IPS-20b (cell line): ENCODE results near the gene PACRG.

Source experiments
- H3K27ac ChIP-seq: one replicate; pipeline ENCODE4 v1.5.1; 2013; ENCODE audit warnings: low read length
- H3K27me3 ChIP-seq: 2 replicates; pipeline ENCODE4 v1.6.1; 2013; ENCODE audit warnings: mild to moderate bottlenecking, low read length, inconsistent platforms; ENCODE audit not compliant: insufficient read depth
- H3K36me3 ChIP-seq: 2 replicates; pipeline ENCODE4 v1.6.1; 2013; ENCODE audit warnings: low read depth, mild to moderate bottlenecking, inconsistent platforms, low read length, moderate library complexity; ENCODE audit not compliant: insufficient read depth
- H3K4me1 ChIP-seq: 2 replicates; pipeline ENCODE4 v1.6.1; 2013; ENCODE audit warnings: mild to moderate bottlenecking, control low read depth, inconsistent platforms, low read length, moderate library complexity; ENCODE audit not compliant: insufficient read depth
- H3K4me3 ChIP-seq: 2 replicates; pipeline ENCODE4 v1.5.1; 2013; ENCODE audit warnings: mild to moderate bottlenecking, low read length, inconsistent platforms
- H3K9ac ChIP-seq: 2 replicates; pipeline ENCODE4 v1.6.1; 2013; ENCODE audit warnings: low read depth, mild to moderate bottlenecking, inconsistent platforms, low read length, moderate library complexity
- H3K9me3 ChIP-seq: 2 replicates; pipeline ENCODE4 v1.6.1; 2013; ENCODE audit warnings: mild to moderate bottlenecking, low read depth, low read length, inconsistent platforms; ENCODE audit not compliant: insufficient read depth

Gene PACRG

DNA sequence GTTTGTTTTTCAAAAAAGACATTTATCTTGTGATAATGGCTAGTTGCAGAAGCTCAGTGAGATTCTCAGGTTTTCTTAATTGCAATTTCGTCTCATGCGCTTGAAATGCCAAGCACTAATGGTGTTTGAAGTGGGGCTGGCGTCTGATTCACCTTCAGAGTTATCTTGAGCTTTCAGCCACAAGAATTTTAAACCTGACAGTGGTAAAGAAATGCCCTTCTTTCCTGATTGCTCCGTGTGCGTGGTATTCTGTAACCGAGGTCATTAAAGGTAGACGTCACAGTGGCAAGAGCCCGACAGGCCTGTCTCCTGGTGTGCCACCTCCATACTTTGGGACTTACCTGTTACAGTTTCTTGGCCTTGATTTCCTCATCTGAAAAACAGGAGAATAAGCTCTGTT lies 560.3 kb downstream of the PACRG start:
- H3K36me3 ChIP-seq, result no peaks in the 10 kb centered on the region
- peaks cover 2% of the 10 kb centered on the region; the same call in 1 of the 2 replicates for H3K4me1 ChIP-seq
- H3K27me3 ChIP-seq, result no peaks in the 10 kb centered on the region
- H3K9me3 ChIP-seq, result no peaks in the 10 kb centered on the region
- no peak overlapping the region for H3K4me3 ChIP-seq
- no peak overlapping the region for H3K27ac ChIP-seq
- H3K9ac ChIP-seq, result no peak overlapping the region

DNA sequence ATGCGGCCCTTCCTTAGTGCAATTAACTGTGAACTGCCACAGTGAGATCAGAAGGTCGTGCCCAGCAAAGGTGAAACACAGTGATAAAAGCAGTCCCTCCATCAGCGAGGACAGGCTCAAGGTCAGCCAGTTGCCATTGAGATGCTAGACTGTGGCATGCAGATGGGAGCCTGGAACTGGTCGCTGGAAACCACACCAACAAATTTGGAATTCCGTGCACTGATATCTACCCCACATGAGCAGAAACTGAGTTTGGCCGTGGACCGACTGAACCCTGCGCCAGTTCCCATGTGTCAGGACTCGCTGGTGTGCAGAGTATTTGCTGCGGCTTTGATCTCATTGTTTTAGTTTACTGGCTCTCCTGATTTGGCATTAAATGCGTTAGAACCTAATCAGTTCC lies 561.1 kb downstream of the PACRG start:
- H3K36me3 ChIP-seq, result no peaks in the 10 kb centered on the region

DNA sequence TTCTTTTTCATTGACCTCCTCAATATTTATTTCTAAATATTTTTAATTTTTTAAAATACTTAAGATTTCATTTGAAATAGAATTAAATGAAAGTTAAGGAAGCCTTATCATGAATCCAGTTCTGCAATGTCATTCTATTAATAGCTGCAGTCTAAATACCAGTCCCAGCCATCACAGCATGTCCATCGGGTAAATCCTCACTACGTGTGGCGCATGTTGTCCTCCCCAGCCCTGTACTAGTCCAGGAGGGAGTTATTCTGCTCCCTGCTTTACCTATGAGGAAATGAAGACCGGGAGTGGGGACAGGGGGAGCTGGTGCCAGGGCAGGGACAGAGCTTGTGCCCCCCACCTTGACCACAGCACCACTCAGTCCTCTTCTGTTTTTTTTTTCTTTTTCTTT lies 561.7 kb downstream of the PACRG start:
- no peak overlapping the region for H3K4me3 ChIP-seq
- no peak overlapping the region for H3K9ac ChIP-seq
- no peaks in the 10 kb centered on the region for H3K27me3 ChIP-seq
- no peaks in the 10 kb centered on the region for H3K9me3 ChIP-seq
- H3K27ac ChIP-seq, result no peak overlapping the region
- H3K36me3 ChIP-seq, result no peaks in the 10 kb centered on the region
- peaks cover 2% of the 10 kb centered on the region; the same call in 1 of the 2 replicates for H3K4me1 ChIP-seq

More for the DNA sequence above, 561.1 kb downstream of the PACRG start:
- no peak overlapping the region for H3K4me3 ChIP-seq
- no peak overlapping the region for H3K9ac ChIP-seq
- H3K27ac ChIP-seq, result no peak overlapping the region
- peaks cover 2% of the 10 kb centered on the region; the same call in 1 of the 2 replicates for H3K4me1 ChIP-seq
- no peaks in the 10 kb centered on the region for H3K9me3 ChIP-seq
- no peaks in the 10 kb centered on the region for H3K27me3 ChIP-seq

DNA sequence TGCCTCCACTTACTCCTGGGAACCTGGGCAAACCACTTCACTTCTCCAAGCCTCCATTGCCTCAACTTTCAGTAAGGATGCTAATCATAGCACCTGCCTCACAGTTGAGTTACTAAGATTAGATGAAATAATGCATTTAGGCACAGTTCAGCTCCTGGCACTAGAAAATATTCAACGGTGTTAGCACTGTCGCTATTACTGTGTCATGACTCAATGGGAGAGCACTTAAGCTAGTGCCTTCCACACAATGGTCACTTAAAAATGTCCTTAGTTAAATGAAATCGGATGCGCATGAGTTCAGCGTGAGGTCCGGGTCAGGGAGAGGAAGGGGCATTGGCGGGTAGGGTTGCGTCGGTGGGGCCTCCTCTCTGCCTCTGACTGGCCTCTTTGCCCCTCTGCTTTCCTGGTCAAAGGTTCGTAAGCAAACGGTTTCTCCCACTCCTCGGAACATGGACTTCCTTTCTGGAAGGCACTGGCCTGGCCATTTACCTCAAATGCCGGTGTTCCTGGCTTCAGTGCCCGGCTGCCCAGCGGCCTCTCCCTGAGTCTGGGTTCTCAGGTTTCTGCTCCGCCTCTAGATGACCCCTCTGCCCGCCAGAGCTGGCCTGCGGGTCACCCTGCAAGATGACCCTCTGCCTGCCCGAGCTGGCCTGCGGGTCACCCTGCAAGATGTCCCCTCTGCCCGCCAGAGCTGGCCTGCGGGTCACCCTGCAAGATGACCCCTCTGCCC lies 562.9 kb downstream of the PACRG start:
- Histone ChIP-seq H3K36me3 (no peaks in the 10 kb centered on the region), H3K9me3 (no peaks in the 10 kb centered on the region), H3K4me3 (no peak overlapping the region), H3K27me3 (no peaks in the 10 kb centered on the region), H3K9ac (no peak overlapping the region), H3K4me1 (peaks cover 2% of the 10 kb centered on the region; the same call in 1 of the 2 replicates), H3K27ac (no peak overlapping the region)

GRCh38 chr6:163291622-163292021 lies 563.8 kb downstream of the PACRG start:
- H3K4me3 ChIP-seq, result no peak overlapping the region
- H3K4me1 ChIP-seq, result peaks cover 2% of the 10 kb centered on the region; the same call in 1 of the 2 replicates
- no peak overlapping the region for H3K9ac ChIP-seq
- no peak overlapping the region for H3K27ac ChIP-seq
- H3K9me3 ChIP-seq, result no peaks in the 10 kb centered on the region
- no peaks in the 10 kb centered on the region for H3K36me3 ChIP-seq
- no peaks in the 10 kb centered on the region for H3K27me3 ChIP-seq

- H3K4me1 ChIP-seq, result peaks cover 2% of the 10 kb centered on the region; the same call in 1 of the 2 replicates
- no peak overlapping the region for H3K27ac ChIP-seq
- H3K4me3 ChIP-seq, result no peak overlapping the region
- H3K36me3 ChIP-seq, result no peaks in the 10 kb centered on the region
- H3K27me3 ChIP-seq, result no peaks in the 10 kb centered on the region
- H3K9ac ChIP-seq, result no peak overlapping the region
- no peaks in the 10 kb centered on the region for H3K9me3 ChIP-seq
Measured at GRCh38 chr6:163293286-163293685, 565.5 kb downstream of the PACRG start.

GRCh38 chr6:163294734-163295133 lies 567.0 kb downstream of the PACRG start:
- Histone ChIP-seq H3K4me3 (no peak overlapping the region), H3K27me3 (no peaks in the 10 kb centered on the region), H3K9me3 (no peaks in the 10 kb centered on the region), H3K9ac (no peak overlapping the region), H3K36me3 (no peaks in the 10 kb centered on the region), H3K4me1 (peaks cover 2% of the 10 kb centered on the region; the same call in 1 of the 2 replicates), H3K27ac (no peak overlapping the region)

GRCh38 chr6:163296835-163297519 lies 569.2 kb downstream of the PACRG start:
- Histone ChIP-seq H3K4me1 (peaks cover 1% of the 10 kb centered on the region; the same call in 1 of the 2 replicates), H3K27ac (no peak overlapping the region), H3K27me3 (no peaks in the 10 kb centered on the region), H3K9ac (no peak overlapping the region), H3K9me3 (no peaks in the 10 kb centered on the region), H3K36me3 (no peaks in the 10 kb centered on the region), H3K4me3 (no peak overlapping the region)

DNA sequence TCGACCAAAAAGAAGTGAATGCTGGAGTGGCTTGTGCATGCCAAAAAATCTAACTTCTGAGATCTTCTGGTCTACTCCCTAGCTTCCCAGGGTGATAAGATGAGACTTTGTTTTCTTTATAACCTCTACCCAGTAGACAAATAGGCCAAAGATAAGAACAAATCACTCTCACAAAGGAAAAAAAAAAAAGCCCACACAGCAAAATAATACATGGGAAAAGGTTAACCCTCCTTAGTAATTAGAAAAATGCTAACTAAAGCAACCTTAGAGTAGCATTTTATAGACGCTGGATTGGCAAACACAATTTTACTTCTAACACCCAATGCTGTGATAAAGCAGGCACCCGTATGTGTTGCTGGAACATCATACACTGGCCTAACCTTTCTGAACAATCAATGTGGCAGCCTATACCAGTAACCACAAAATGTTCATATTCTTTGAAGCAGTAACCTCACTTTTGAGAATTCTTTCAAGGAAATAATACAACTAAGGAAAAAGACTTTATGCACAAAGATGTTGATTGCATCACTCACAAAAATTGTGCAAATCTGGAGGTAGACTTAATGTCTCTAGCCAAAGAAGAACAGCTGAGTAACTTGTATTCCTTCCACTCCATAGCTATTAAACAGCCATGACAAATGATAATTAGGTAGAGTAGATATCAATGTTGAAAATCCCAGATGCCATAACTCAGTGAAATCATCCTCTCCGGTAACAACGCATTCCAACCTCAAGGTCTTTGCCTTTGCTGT lies 570.5 kb downstream of the PACRG start:
- Histone ChIP-seq H3K27ac (no peak overlapping the region), H3K27me3 (no peaks in the 10 kb centered on the region), H3K9me3 (no peaks in the 10 kb centered on the region), H3K36me3 (no peaks in the 10 kb centered on the region), H3K9ac (no peak overlapping the region), H3K4me1 (peaks cover 3% of the 10 kb centered on the region; the same call in 1 of the 2 replicates), H3K4me3 (no peak overlapping the region)

- H3K4me1 ChIP-seq, result peaks cover 3% of the 10 kb centered on the region; the same call in 1 of the 2 replicates
- H3K36me3 ChIP-seq, result no peaks in the 10 kb centered on the region
- H3K4me3 ChIP-seq, result no peak overlapping the region
- no peak overlapping the region for H3K27ac ChIP-seq
- H3K9me3 ChIP-seq, result no peaks in the 10 kb centered on the region
- no peaks in the 10 kb centered on the region for H3K27me3 ChIP-seq
- H3K9ac ChIP-seq, result no peak overlapping the region
Measured at GRCh38 chr6:163300838-163301237, 573.1 kb downstream of the PACRG start.

DNA sequence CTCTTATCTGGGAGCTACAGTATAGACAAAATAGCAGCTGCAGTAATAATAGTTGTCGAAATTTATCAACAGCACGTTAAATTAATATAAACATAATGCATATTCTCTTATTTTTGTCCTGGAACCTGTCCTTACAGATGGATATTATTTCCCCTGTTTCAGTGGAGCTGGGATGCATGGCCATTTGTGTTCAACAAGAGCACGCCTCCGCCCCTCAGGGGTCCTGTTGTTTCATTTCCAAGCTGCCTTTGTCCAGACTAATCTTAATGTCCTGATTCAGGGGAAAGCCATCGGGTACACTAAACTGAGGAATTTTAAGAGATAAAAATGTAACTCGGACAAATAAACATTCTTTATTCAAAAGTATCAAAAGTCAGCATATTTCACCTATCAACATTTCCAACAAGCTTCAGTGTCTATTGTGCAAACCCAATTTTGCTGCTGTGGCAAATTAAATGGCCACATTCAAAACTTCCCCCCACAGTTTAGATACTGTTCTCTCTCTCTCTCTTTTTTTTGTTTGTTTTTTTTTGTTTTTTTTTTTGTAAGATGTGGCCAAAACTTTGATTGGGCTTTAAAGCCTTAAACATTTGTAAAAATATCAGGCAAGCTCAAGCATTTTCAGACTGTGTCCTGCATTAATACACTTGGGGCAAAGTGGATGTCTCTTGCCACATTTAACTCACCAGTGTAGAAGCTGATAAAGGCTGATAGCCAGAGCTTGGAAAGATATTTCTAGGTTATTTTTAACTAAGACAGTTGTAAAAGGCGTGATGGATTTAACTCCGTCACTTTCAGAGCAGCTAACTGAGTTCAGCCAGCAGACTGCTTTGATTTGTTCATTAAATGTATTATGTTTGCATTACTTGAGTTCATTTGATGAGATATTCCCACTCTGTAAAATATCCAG lies 574.2 kb downstream of the PACRG start:
- H3K36me3 ChIP-seq, result no peaks in the 10 kb centered on the region

More for the DNA sequence above, 574.2 kb downstream of the PACRG start:
- Histone ChIP-seq H3K4me3 (no peak overlapping the region), H3K27ac (no peak overlapping the region), H3K9ac (no peak overlapping the region), H3K27me3 (no peaks in the 10 kb centered on the region), H3K9me3 (no peaks in the 10 kb centered on the region), H3K4me1 (peaks cover 3% of the 10 kb centered on the region; the same call in 1 of the 2 replicates)
